Gastroesophageal sphincter (tissue), 4 donors: ENCODE results near the gene PNRC1. TPM values are rescaled to one million over a fixed set of nuclear protein-coding genes. Genes with fewer than 3 reads are reported as not detected.

Experiments used
- ATAC-seq: fragments of 150-250 bp; one replicate; pipeline ENCODE4 v1.9.1; 2016; ENCODE audit warnings: mild to moderate bottlenecking, moderate library complexity
- H3K27ac ChIP-seq, 4 donors: fragments of 200-600 bp; sonication (generic) in 3 of 4; 1 replicate in 3 of 4; 2 replicates in 1 of 4; pipeline ENCODE4 v1.5.1; 2016 to 2019
- H3K27me3 ChIP-seq: fragments of 200-600 bp; sonication (generic); one replicate; pipeline ENCODE4 v1.5.1; 2019
- H3K36me3 ChIP-seq, 2 donors: fragments of 200-600 bp; sonication (generic); one replicate each; pipeline ENCODE4 v1.5.1; 2019; ENCODE audit warnings: control low read depth in 1 of 2
- H3K4me1 ChIP-seq, 3 donors: fragments of 200-600 bp; sonication (generic); 1 replicate in 2 of 3; 2 replicates in 1 of 3; pipeline ENCODE4 v1.5.1; 2016 to 2019; ENCODE audit warnings: control low read depth in 2 of 3
- H3K4me3 ChIP-seq, 2 donors: fragments of 200-600 bp; sonication (generic); one replicate each; pipeline ENCODE4 v1.5.1; 2019; ENCODE audit warnings: mild to moderate bottlenecking in 1 of 2, moderate library complexity in 1 of 2
- H3K9me3 ChIP-seq, 3 donors: fragments of 200-600 bp; sonication (generic); one replicate each; pipeline ENCODE4 v1.5.1; 2017 to 2019; ENCODE audit warnings: control low read depth in 2 of 3
- CTCF ChIP-seq, 4 experiments: fragments of 200-600 bp in 2 of 4; fragments of 450-650 bp in 2 of 4; sonication (generic) in 1 of 4; IDR thresholded peaks; one replicate each; pipeline ENCODE4 v1.5.1; 2017 to 2019; ENCODE audit warnings: antibody characterized with exemption in 4 of 4, mild to moderate bottlenecking in 2 of 4, moderate library complexity in 2 of 4
- EP300 ChIP-seq: sonication (generic); formaldehyde crosslinking; IDR thresholded peaks from one replicate; pipeline ENCODE4 v1.6.1; 2017; ENCODE audit warnings: antibody characterized with exemption, mild to moderate bottlenecking
- POLR2A ChIP-seq, 2 donors: fragments of 450-650 bp; IDR thresholded peaks; one replicate each; pipeline ENCODE4 v1.6.1; 2017; ENCODE audit warnings: antibody characterized with exemption in 2 of 2, mild to moderate bottlenecking in 2 of 2, moderate library complexity in 1 of 2
- POLR2AphosphoS5 ChIP-seq: sonication (generic); formaldehyde crosslinking; IDR thresholded peaks from one replicate; pipeline ENCODE4 v1.6.1; 2017; ENCODE audit warnings: antibody characterized with exemption
- WGBS, 2 donors: methylation state at CpG; one replicate each; pipeline ENCODE4 v1.1.5; 2018; ENCODE audit warnings: low coverage in 1 of 2; 5-methylcytosine and 5-hydroxymethylcytosine counted together
- total RNA-seq, 4 donors: library from RNA; depleted of rRNA; stranded (reverse); fragments of >200 nt; gene quantifications; one replicate each; pipeline ENCODE4 v1.1.0, GENCODE V29; 2016

The PNRC1 gene
- total RNA-seq, 4 donors from 2014 or later, result 316 to 349 (median 331) TPM

GRCh38 chr6:89079511-89080234, 878 bp upstream of the PNRC1 start:
- peak; percentile 48 to 51 for TF ChIP-seq POLR2A (IDR thresholded peaks at IDR 0.05)
- TF ChIP-seq CTCF (IDR thresholded peaks at IDR 0.05), result no peak
- peak; percentile 77 for TF ChIP-seq POLR2AphosphoS5
- no peak for TF ChIP-seq EP300
- no peaks in the 10 kb centered on the region for H3K27me3 ChIP-seq
- ATAC-seq, result no peak
- peak overlapping the region; percentile 85 to 96 for H3K4me3 ChIP-seq
- H3K36me3 ChIP-seq, result peaks cover 0 to 10% of the 10 kb centered on the region in 2 donors
- H3K9me3 ChIP-seq, result no peaks in the 10 kb centered on the region
- peaks cover 3 to 29% (median 19%) of the 10 kb centered on the region in 3 donors for H3K4me1 ChIP-seq
- H3K27ac ChIP-seq, result peak overlapping the region; percentile 85 to 100 (median 100)
- WGBS, 2 donors, result 0% methylated on average over 19 to 20 of the region's 20 CpGs

- TF ChIP-seq POLR2A (IDR thresholded peaks at IDR 0.05), result no peak
- TF ChIP-seq EP300, result no peak
- TF ChIP-seq CTCF (IDR thresholded peaks at IDR 0.05), result no peak
- TF ChIP-seq POLR2AphosphoS5, result no peak
- Histone ChIP-seq H3K27ac (peak overlapping the region; percentile 99 to 100 (median 100)), H3K4me3 (peak overlapping the region; percentile 85 to 96), H3K9me3 (no peaks in the 10 kb centered on the region), H3K4me1 (peaks cover 3 to 43% (median 24%) of the 10 kb centered on the region in 3 donors), H3K27me3 (no peaks in the 10 kb centered on the region), H3K36me3 (peaks cover 0 to 24% of the 10 kb centered on the region in 2 donors)
- ATAC-seq, result no peak
- WGBS, 2 donors, result no CpG with 5 or more reads among the region's 36 CpGs
Measured at GRCh38 chr6:89081129-89081422, 525 bp downstream of the PNRC1 start.

- H3K27me3 ChIP-seq, result no peaks in the 10 kb centered on the region
- WGBS, 2 donors, result 0% methylated on average over 4 to 5 of the region's 69 CpGs
- H3K27ac ChIP-seq, result peak overlapping the region; percentile 99 to 100 (median 100)
- peak overlapping the region; percentile 85 to 96 for H3K4me3 ChIP-seq
- peaks cover 3 to 49% (median 24%) of the 10 kb centered on the region in 3 donors for H3K4me1 ChIP-seq
- peak; percentile 86 for ATAC-seq
- H3K36me3 ChIP-seq, result peaks cover 0 to 25% of the 10 kb centered on the region in 2 donors
- peak in 2 of 4 experiments; percentile 4 to 5 for TF ChIP-seq CTCF (IDR thresholded peaks at IDR 0.05)
- peak; percentile 55 to 61 for TF ChIP-seq POLR2A (IDR thresholded peaks at IDR 0.05)
- TF ChIP-seq POLR2AphosphoS5, result peak; percentile 87
- peak; percentile 63 for TF ChIP-seq EP300
- no peaks in the 10 kb centered on the region for H3K9me3 ChIP-seq
Measured at GRCh38 chr6:89081423-89082322, 1.1 kb downstream of the PNRC1 start.

GRCh38 chr6:89082486-89082891, 1.9 kb downstream of the PNRC1 start:
- Histone ChIP-seq H3K4me1 (peaks cover 3 to 57% (median 24%) of the 10 kb centered on the region in 3 donors), H3K4me3 (peak overlapping the region; percentile 85 to 96), H3K36me3 (peaks cover 0 to 25% of the 10 kb centered on the region in 2 donors), H3K9me3 (no peaks in the 10 kb centered on the region), H3K27me3 (no peaks in the 10 kb centered on the region), H3K27ac (peak overlapping the region; percentile 99 to 100 (median 100))
- no peak for ATAC-seq
- 0 to 3% methylated on average over 9 of the region's 9 CpGs for WGBS, 2 donors
- TF ChIP-seq POLR2AphosphoS5 (no peak), POLR2A (IDR thresholded peaks at IDR 0.05) (no peak), EP300 (no peak), CTCF (IDR thresholded peaks at IDR 0.05) (no peak)
